GM06990 (cell line): ENCODE data around the gene MAP2.
A peak's percentile ranks its signal among the peaks of the same experiment; 100 is the strongest.

Experiments
- DNase-seq: peaks from one replicate; pipeline ENCODE4 v3.0.0-alpha.2; 2011; ENCODE audit not compliant: insufficient read length; ENCODE audit errors: extremely low read depth
- H3K27me3 ChIP-seq: replicated peaks from 2 replicates; pipeline ENCODE4 v1.6.0; 2011; ENCODE audit warnings: low read length; ENCODE audit not compliant: control insufficient read depth, insufficient read depth
- H3K36me3 ChIP-seq: 2 replicates; pipeline ENCODE4 v1.5.1; 2011; ENCODE audit warnings: low read length; ENCODE audit not compliant: control insufficient read depth, insufficient read depth
- H3K4me3 ChIP-seq: replicated peaks from 2 replicates; pipeline ENCODE4 v1.5.1; 2011; ENCODE audit warnings: low read depth, mild to moderate bottlenecking, control low read depth, low read length
- TF ChIP-seq, protein P1 (sequence below): IDR thresholded peaks from 2 replicates; pipeline ENCODE4 v1.5.1; 2011; ENCODE audit warnings: low read length, control low read depth, mild to moderate bottlenecking, inconsistent platforms; ENCODE audit not compliant: insufficient read depth, poor library complexity, severe bottlenecking

The MAP2 gene

DNA sequence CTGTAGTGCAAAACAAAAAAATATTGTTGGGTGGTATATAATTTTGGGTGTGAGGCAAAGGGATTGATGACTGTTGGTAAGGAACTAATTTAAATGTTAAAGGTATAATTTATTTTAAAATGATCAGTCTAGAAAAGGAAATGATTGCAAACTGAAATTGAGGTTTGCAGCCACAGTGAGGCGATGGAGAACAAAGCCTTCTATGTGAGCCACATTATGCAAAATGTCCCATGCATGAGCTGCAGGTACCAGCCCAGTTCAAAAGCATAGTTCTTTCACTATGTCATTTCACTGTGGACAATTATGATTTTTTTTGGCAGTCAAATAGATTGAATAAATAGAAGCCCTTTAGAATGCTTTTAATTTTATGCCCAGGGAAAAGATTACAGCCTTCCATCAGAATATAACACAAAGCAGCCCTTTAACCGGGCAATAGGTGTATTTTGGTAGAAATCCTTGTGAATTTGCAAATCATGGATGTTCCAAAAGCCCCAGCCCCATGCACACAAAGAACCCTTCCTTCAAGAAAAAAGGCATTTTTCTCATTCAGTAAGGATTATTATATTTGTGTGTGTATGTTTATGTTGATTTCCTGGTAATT lies 1.7 kb downstream of the MAP2 start:
- TF ChIP-seq, protein P1, sequence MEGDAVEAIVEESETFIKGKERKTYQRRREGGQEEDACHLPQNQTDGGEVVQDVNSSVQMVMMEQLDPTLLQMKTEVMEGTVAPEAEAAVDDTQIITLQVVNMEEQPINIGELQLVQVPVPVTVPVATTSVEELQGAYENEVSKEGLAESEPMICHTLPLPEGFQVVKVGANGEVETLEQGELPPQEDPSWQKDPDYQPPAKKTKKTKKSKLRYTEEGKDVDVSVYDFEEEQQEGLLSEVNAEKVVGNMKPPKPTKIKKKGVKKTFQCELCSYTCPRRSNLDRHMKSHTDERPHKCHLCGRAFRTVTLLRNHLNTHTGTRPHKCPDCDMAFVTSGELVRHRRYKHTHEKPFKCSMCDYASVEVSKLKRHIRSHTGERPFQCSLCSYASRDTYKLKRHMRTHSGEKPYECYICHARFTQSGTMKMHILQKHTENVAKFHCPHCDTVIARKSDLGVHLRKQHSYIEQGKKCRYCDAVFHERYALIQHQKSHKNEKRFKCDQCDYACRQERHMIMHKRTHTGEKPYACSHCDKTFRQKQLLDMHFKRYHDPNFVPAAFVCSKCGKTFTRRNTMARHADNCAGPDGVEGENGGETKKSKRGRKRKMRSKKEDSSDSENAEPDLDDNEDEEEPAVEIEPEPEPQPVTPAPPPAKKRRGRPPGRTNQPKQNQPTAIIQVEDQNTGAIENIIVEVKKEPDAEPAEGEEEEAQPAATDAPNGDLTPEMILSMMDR: peak; percentile 46
- DNase-seq: no peak
- H3K36me3 ChIP-seq: no peaks in the 10 kb centered on the region
- no peaks in the 10 kb centered on the region; the same call in 1 of the 2 replicates for H3K27me3 ChIP-seq
- H3K4me3 ChIP-seq: no peak overlapping the region

DNA sequence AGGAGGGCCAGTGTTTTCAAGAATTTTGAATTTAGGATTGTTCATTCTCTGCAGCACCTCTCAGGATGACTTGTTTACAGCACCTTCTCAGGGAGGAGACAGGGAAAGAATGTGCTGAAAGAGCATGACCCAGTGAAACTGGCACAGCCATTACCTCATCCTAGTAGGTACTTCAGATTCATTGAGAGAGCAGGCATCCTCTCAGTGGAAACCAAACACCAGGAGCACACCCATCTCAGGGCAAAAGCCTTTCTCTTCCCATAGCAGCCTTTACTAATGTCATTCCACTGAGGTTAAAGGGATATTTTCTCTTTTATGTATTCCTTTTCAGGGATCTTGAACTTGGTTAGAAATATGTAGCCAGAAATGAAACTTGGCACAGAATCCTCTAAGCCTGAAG lies 2.6 kb downstream of the MAP2 start:
- Histone ChIP-seq H3K27me3 (no peaks in the 10 kb centered on the region; the same call in none of the 2 replicates), H3K4me3 (no peak overlapping the region), H3K36me3 (no peaks in the 10 kb centered on the region)
- no peak for DNase-seq
- TF ChIP-seq, protein P1: no peak

DNA sequence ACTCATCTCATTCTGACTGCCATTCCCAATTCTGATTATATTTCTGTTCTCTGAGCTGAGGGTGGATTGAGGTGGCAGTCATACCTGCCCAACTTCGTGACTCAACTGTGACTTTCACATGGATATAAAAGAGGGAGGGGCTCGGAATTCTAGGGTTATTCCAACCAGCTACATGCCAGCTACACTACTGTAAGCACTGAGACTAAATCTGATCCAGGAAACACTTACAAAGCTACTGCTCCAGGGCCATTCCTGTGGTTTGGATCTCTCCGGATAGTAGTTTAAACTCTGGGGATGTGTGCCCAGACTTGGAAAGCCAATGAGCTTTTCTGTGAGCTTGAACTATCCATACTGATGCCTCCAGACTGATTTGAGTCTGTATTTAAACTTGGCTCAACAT lies 7.9 kb downstream of the MAP2 start:
- H3K36me3 ChIP-seq: no peaks in the 10 kb centered on the region
- no peak overlapping the region for H3K4me3 ChIP-seq
- TF ChIP-seq, protein P1: no peak
- no peaks in the 10 kb centered on the region; the same call in 1 of the 2 replicates for H3K27me3 ChIP-seq
- DNase-seq: no peak

DNA sequence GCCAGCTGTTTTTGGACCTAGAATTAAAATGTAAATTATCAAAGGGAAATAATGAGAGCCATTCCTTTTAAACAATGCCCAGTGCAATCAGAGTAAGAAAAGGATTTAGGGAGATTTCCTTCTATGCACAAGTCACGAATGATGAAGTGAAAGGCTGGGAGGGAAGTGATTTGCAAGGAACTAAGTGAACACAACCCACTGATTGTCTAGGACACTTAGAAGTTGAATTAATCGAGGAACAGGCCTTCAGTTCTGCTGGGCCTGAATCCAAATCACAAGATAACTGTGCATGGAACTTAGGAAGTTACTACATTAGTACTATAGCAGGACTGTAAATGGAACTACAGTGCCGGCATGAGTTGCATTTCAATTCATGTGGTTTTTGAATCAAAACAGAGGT lies 17.7 kb downstream of the MAP2 start:
- DNase-seq: no peak
- TF ChIP-seq, protein P1: no peak
- Histone ChIP-seq H3K27me3 (no peaks in the 10 kb centered on the region), H3K36me3 (no peaks in the 10 kb centered on the region), H3K4me3 (no peak overlapping the region)

GRCh38 chr2:209442939-209443338 lies 19.1 kb downstream of the MAP2 start:
- no peaks in the 10 kb centered on the region for H3K36me3 ChIP-seq

DNA sequence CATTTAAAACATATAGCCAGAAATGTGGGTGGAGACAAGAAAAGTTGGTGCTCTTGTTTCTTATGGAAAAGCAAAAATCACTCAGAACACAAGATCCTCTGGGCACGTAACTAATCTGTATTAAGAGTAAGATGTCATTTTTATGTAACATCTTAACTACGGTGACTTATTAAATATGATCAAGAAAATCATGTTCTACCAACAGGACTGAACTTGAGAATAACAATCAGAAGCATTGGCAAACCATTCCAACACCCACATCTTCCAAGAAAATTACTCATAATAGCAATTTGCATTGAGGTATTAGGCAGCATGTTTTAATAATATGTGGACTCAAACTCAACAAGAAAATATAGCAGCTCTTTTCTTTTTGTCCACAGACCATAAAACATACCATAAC lies 21.6 kb downstream of the MAP2 start:
- H3K36me3 ChIP-seq: no peaks in the 10 kb centered on the region
- H3K4me3 ChIP-seq: no peak overlapping the region
- TF ChIP-seq, protein P1: no peak
- no peaks in the 10 kb centered on the region for H3K27me3 ChIP-seq
- DNase-seq: no peak

More at GRCh38 chr2:209442939-209443338, 19.1 kb downstream of the MAP2 start:
- DNase-seq: no peak
- TF ChIP-seq, protein P1: no peak
- no peak overlapping the region for H3K4me3 ChIP-seq
- no peaks in the 10 kb centered on the region for H3K27me3 ChIP-seq
